GM13977 (cell line): ENCODE results near the gene NLGN2.

Experiments
- DNase-seq: peaks from one replicate; pipeline ENCODE4 v3.0.0; 2012; ENCODE audit warnings: low spot score
- in situ Hi-C: fragments of 300-500 bp; cut with MboI; formaldehyde crosslinking; loops from one replicate; pipeline ENCODE4 v1.12.0; 2022; ENCODE audit warnings: low sequenced_read_pairs, low pct_unique_long_range_greater_than_20kb, mixed read lengths, inconsistent platforms; ENCODE audit not compliant: unreplicated experiment
- TF ChIP-seq, protein P1 (sequence below): IDR thresholded peaks from 2 replicates; pipeline ENCODE4 v1.5.1; 2012; ENCODE audit warnings: mild to moderate bottlenecking, control low read depth; ENCODE audit not compliant: insufficient read depth; ENCODE audit errors: extremely low read depth, missing control alignments

NLGN2 gene

DNA sequence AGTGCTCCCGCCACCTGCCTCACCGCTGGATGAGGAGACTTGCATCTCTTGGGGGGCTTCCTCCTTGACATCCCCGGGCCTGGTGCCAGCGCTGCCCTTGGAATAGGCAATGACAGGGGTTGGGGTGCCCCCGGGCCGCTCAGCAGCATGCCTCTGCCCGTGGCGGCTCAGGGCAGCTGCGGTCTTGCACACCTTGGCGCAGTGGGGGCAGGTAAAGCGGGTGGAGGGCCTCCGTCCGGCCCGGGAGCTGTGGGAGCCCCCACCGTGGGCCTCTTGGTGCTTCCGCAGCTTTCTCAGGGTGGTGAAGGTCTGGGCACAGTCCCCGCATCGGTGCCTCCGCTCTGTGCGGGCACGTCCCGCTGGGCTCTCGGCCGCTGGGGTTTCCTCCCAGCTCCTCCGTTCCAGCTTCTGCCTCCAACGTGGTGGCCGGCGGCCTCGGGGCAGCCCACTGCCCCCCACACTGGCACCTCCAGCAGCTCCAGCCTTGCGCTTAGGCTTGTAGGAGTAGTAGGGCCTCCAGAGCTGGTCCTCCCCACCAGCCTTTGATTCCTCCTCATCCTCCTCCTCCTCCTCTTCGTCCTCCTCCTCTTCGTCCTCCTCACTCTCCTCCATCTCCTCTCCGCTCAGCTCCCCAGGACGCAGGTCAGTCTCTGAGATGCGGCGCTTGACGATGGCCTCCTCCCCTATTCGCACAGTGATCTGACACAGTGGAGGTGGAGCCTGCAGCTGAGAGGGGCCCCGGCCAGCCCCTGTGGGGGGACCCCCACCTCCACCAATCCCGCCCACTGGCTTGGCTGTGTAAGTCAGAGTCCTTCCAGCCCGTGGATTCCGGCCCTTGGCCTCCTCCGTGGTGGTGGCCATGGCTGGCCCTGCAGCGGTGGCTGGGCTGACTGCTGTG is 55.1 kb downstream of the NLGN2 start:
- TF ChIP-seq, protein P1, sequence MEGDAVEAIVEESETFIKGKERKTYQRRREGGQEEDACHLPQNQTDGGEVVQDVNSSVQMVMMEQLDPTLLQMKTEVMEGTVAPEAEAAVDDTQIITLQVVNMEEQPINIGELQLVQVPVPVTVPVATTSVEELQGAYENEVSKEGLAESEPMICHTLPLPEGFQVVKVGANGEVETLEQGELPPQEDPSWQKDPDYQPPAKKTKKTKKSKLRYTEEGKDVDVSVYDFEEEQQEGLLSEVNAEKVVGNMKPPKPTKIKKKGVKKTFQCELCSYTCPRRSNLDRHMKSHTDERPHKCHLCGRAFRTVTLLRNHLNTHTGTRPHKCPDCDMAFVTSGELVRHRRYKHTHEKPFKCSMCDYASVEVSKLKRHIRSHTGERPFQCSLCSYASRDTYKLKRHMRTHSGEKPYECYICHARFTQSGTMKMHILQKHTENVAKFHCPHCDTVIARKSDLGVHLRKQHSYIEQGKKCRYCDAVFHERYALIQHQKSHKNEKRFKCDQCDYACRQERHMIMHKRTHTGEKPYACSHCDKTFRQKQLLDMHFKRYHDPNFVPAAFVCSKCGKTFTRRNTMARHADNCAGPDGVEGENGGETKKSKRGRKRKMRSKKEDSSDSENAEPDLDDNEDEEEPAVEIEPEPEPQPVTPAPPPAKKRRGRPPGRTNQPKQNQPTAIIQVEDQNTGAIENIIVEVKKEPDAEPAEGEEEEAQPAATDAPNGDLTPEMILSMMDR = no peak
- in situ Hi-C loops = no loop called here
- DNase-seq = no peak

DNA sequence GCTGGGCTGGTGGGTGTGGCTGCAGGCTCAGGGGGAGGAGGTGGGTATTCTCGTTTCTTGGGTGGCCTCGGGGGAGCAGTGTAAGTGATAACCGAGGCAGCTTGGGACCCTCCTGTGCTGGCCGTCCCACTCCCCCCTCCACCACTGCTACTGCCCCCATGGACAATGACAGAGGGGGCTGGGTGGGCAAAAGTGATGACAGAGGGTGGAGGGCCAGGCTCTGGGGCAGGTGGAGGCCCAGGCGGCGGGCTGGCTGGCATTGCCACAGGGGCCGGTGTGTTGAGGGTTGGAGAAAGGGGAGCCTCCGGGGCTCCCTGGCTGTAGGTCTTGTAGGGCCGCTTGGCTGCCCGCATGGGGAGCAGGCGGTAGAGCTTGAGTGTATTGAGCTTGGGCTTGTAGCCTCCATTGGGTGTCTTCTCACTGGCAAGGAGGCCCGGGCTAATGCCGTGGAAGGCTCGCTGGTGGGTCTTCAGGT is 55.8 kb downstream of the NLGN2 start:
- TF ChIP-seq, protein P1 = no peak
- in situ Hi-C loops = no loop called here
- DNase-seq = no peak

DNA sequence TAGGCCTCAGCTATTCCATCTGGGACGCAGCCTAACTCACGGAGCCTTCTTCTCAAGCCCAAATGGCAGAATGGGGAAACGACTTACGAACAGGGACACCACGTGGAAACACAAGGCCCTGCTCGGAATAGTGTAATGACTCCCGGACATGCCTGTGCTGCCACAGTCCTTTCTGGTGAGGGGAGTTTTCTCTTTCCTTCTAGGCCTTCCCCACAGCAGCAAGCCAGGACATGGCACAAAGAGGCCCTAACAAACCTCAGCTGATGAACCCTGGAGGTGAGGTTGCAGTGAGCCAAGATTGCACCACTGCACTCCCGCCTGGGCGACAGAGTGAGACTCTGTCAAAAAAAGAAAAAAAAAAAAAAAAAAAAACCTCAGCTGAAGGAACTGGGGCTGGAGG is 56.4 kb downstream of the NLGN2 start:
- TF ChIP-seq, protein P1 = no peak
- no peak for DNase-seq
- in situ Hi-C loops = no loop called here

DNA sequence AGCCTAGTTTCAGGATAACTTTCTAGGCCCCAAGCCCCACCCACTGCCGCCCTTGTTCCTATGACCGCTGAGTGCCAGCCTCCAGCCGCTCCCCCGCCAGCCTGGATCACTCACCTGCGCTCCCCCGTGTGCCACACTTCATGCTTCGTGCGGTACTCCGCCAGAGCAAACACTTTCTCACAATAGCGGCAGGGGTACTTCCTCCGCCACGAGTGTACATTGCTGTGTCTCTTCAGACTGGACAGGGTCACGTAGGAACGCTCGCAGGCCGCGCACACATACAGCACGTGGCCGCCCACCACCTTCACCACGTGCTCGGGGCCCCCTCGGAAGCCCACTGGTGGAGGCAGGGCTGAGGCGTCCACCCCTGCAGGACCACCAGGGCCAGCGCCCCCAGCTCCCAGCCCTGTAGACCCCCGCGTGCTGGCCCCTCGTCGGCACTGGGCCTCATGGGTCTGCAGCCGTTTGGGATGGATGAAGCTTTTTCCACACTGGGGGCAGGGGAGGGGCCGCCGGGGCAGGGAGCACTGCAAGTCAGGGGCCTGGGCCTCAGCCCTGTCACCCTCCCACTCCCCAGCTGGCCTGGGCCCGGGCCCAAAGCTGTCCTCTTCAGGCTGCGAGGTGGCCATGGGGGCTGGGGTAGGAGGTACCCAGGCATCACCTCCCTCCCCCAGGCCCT is 58.1 kb downstream of the NLGN2 start:
- TF ChIP-seq, protein P1 = no peak
- DNase-seq = no peak
- in situ Hi-C loops = no loop called here

DNA sequence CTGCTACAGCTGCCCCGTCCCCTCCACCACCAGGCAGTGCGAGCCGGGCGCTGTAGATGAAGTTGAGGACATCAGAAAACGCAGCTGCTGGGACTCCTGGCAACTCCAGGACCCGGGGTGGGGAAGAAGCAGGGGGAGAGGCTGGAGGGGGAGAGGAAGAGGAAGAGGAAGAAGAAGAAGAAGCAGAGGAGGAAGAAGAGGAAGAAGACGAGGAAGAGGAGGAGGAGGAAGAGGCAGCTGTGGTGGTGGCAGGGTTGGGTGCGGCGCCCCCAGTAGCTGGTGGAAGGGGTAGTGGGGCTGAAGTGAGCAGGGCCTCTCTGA is 58.6 kb downstream of the NLGN2 start:
- in situ Hi-C loops = no loop called here
- TF ChIP-seq, protein P1 = no peak
- DNase-seq = no peak

DNA sequence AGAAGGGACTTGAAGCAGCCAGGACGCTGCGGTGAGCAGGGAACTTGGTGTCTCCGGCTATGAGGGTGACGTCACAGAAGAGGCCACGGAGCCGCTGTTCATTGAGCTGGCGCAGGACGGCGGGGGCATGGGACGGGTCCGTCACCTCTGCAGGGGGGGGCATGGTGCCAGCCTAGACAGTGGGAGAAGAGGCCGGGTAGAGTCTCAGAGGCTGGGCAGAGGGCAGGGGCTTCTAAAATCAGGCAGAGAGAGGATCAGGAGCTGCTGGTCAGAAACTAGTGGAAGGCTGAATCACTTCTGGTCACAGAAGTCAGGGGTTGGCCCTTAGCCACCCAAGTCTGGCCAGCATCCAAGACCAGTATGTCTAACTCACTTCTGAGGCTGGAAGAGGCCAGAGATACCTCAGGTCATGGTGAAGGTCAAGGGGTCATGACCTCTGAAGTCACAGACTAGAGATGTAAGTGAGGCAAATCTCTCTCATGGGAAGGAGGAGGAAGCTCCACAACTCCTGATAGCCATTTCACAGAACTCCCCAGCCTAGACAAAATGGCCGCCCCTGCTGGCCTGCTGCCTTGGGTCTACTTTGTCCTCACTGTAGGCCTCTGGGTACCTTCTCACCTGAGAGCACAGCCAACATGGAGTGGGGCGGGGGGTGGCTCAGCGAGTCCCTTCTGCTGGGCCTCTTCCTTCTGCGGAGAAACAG is 59.1 kb downstream of the NLGN2 start:
- in situ Hi-C loops = no loop called here

More for the DNA sequence above, 59.1 kb downstream of the NLGN2 start:
- no peak for DNase-seq
- TF ChIP-seq, protein P1 = no peak
